ENCODE results near the gene LRFN4.
A peak's percentile ranks its signal among the peaks of the same experiment; 100 is the strongest.

Gene LRFN4

GRCh38 chr11:66858939-66859685, 2.2 kb downstream of the LRFN4 start:
- DNase-seq, result no peak

GRCh38 chr11:66859686-66860448, 3.0 kb downstream of the LRFN4 start:
- DNase-seq, result no peak

- DNase-seq, result no peak
Observed at GRCh38 chr11:66860449-66860831, 3.6 kb downstream of the LRFN4 start.

GRCh38 chr11:66861038-66861773, 4.3 kb downstream of the LRFN4 start:
- DNase-seq, result no peak

- no peak for DNase-seq
Observed at GRCh38 chr11:66861774-66862558, 5.1 kb downstream of the LRFN4 start.

- no peak for DNase-seq
Observed at GRCh38 chr11:66862559-66863037, 5.7 kb downstream of the LRFN4 start.

- DNase-seq, result no peak
Observed at GRCh38 chr11:66863428-66864125, 6.7 kb downstream of the LRFN4 start.

GRCh38 chr11:66864172-66864901, 7.5 kb downstream of the LRFN4 start:
- DNase-seq, result no peak

- no peak for DNase-seq
Observed at GRCh38 chr11:66864924-66865697, 8.2 kb downstream of the LRFN4 start.

GRCh38 chr11:66866007-66866406, 9.1 kb downstream of the LRFN4 start:
- DNase-seq, result no peak

- DNase-seq, result no peak
Observed at GRCh38 chr11:66866511-66866986, 9.7 kb downstream of the LRFN4 start.

- DNase-seq, result no peak
Observed at GRCh38 chr11:66867425-66868040, 10.7 kb downstream of the LRFN4 start.

- DNase-seq, result no peak
Observed at GRCh38 chr11:66868082-66868725, 11.3 kb downstream of the LRFN4 start.

- DNase-seq, result peak; percentile 90
Observed at GRCh38 chr11:66868726-66869566, 12.1 kb downstream of the LRFN4 start.

- DNase-seq, result no peak
Observed at GRCh38 chr11:66869567-66869870, 12.7 kb downstream of the LRFN4 start.

GRCh38 chr11:66870131-66870530, 13.3 kb downstream of the LRFN4 start:
- no peak for DNase-seq

- no peak for DNase-seq
Observed at GRCh38 chr11:66870616-66871520, 14.0 kb downstream of the LRFN4 start.

- DNase-seq, result no peak
Observed at GRCh38 chr11:66871521-66871901, 14.6 kb downstream of the LRFN4 start.
